Activated naive CD4-positive, alpha-beta T cell treated with anti-CD3 and anti-CD28 coated beads, Interleukin-2, amount 10 ng/mL, durations not matched to agents 7 days and 5 days (primary cell): ENCODE data around the gene PRPS1.
A peak's percentile ranks its signal among the peaks of the same experiment; 100 is the strongest.

Experiments used
- CTCF ChIA-PET: fragments of 350-600 bp; sonication (Branson Sonifier 250); formaldehyde crosslinking; loops from one replicate; lab custom pipeline; 2021; ENCODE audit warnings: antibody characterized with exemption; lab: Charles Lee
- DNase-seq: peaks from one replicate; pipeline ENCODE4 v3.0.0-alpha.2; 2020
- H3K27ac Mint-ChIP-seq: one replicate; pipeline ENCODE4 v1.8.0; 2021; ENCODE audit warnings: mild to moderate bottlenecking, moderate library complexity, mixed read lengths
- H3K27me3 Mint-ChIP-seq: one replicate; pipeline ENCODE4 v1.8.0; 2021; ENCODE audit warnings: mild to moderate bottlenecking, mixed read lengths
- H3K36me3 Mint-ChIP-seq: one replicate; pipeline ENCODE4 v1.8.0; 2021; ENCODE audit warnings: mixed read lengths
- H3K4me1 Mint-ChIP-seq: one replicate; pipeline ENCODE4 v1.8.0; 2021; ENCODE audit warnings: mixed read lengths
- H3K4me3 Mint-ChIP-seq: one replicate; pipeline ENCODE4 v1.8.0; 2021; ENCODE audit warnings: mild to moderate bottlenecking, moderate library complexity, mixed read lengths
- H3K9me3 Mint-ChIP-seq: one replicate; pipeline ENCODE4 v1.8.0; 2021; ENCODE audit warnings: mixed read lengths

The PRPS1 gene

DNA sequence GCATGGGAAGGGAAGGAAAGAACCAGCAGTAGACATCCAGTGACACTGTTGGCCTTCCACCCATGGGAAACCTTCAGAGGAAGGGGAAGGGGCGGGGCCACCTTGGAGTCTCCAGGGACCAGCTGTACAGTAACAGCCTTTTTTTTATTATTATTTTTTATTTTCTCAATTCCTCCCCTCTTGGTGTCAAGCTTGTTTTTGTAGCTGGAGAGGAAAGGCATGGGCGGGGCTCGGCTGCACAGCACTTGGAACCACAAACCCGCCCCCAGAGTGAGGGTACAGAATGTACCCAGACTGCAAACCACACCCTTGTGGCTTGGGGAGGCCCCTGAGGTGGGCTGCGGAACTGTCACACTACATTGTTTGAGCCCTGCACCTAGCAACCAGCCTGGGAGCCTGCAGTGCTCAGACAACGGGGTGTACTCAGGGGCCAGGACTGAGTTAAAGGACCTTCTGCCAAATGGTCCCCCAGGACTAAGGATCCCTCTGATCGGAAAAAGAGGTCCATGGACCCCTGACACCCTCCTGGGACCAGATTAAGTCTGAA, 45.7 kb downstream of the PRPS1 start:
- Mint-ChIP-seq H3K9me3 (no peaks in the 10 kb centered on the region), H3K4me1 (peaks cover 72% of the 10 kb centered on the region), H3K4me3 (peak overlapping the region; percentile 85), H3K36me3 (peaks cover 9% of the 10 kb centered on the region), H3K27me3 (no peaks in the 10 kb centered on the region), H3K27ac (peak overlapping the region; percentile 99)
- CTCF ChIA-PET: interaction anchor here (1.0 to 13.2 kb wide), 10 partner anchors 10 to 103 kb away, joined by 3 to 278 read pairs (median 5); partner anchors contain the start of genes NCBP2L and TSC22D3
- peak; percentile 93 for DNase-seq

DNA sequence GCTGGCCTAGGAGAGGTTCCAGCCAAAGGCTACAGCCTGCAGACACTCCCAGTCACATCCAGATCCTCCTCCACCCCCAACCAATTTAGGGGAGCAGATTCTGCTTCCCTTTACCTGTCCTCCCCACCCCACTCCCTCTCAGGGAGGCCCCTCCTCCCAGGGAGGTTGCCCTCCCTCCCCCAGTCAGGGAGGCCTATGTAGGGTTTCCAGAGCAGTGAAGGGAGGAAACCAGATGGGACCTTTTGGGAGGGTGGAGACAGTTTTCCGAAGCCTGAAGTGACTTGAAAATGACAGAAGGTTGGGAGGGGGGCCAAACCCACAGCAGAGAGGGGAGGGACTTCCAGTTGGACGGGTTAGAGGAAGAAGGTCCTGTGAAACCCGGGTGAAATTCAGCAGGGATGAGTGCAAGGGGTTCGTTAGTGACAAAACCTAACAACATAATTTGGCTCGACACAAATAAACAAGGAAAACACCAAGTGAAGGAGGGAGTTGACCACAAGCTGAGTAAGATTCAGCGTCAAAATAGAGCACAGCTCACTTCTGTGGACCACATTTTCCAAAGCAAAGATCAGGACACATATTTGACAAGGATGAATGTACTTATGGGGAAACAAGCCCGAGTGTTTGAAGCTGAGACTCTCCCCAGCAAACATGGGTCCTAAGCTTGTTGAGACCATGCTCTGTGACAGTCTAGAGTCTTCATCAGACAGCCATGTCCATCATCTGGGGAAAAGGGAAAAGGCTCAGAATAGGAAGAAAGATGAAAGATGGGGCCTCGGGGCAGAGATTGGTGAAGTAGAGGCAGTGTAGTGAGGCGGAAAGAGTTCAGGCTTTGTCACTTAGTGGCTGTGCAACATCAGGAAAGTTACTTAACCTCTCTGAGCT, 46.4 kb downstream of the PRPS1 start:
- H3K9me3 Mint-ChIP-seq: no peaks in the 10 kb centered on the region
- H3K27me3 Mint-ChIP-seq: no peaks in the 10 kb centered on the region
- CTCF ChIA-PET: interaction anchor here (1.4 to 13.2 kb wide), 5 partner anchors 10 to 102 kb away, joined by 3 to 278 read pairs (median 13); partner anchors contain the start of genes NCBP2L and TSC22D3
- H3K4me1 Mint-ChIP-seq: peaks cover 76% of the 10 kb centered on the region
- peak overlapping the region; percentile 85 for H3K4me3 Mint-ChIP-seq
- H3K36me3 Mint-ChIP-seq: peaks cover 6% of the 10 kb centered on the region
- H3K27ac Mint-ChIP-seq: peak overlapping the region; percentile 99
- DNase-seq: peak; percentile 57

- Mint-ChIP-seq H3K4me1 (peaks cover 76% of the 10 kb centered on the region), H3K4me3 (peak overlapping the region; percentile 85), H3K27ac (peak overlapping the region; percentile 99), H3K9me3 (no peaks in the 10 kb centered on the region), H3K36me3 (peaks cover 6% of the 10 kb centered on the region), H3K27me3 (peaks cover 3% of the 10 kb centered on the region)
- no peak for DNase-seq
- CTCF ChIA-PET: interaction anchor here (13.2 kb wide), 1 partner anchor 40 kb away, joined by 278 read pairs; no protein-coding TSS in a partner anchor
Measured at GRCh38 chrX:107675365-107675654, 47.0 kb downstream of the PRPS1 start.

DNA sequence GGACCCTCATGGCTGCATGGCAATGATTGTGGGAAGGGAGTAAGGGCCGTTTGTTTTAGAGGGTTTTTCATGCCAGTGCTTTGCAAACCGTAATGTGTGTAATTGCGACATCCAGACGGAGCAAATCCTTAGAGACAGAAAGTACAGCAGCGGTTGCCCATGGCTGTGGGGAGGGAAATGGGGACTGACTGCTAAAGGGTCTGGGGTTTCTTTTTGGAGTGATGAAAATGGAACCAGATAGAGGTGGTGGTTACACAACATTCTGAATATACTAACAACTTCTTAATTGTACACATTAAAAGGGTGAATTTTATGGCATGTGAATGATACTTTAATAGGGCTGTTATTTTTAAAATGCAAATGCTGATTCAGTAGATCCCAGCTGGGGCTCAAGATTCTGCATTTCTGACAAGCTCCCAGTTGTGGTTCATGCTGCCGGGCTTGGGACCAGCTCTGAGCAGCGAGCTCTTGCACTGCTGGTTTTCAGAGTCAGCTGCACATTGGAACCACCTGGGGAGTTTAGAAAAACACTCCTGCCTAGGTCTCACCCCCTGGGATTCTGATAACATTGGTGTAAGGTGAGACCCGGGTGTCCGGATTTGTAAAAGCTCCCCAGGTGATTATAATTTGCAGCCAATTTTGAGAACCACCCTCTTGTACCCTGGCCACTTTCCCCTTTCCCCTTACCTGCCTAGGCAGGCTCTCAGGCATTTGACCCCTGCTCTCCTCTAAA, 47.7 kb downstream of the PRPS1 start:
- Mint-ChIP-seq H3K27ac (peak overlapping the region; percentile 91), H3K4me3 (peak overlapping the region; percentile 85), H3K9me3 (no peaks in the 10 kb centered on the region), H3K36me3 (peaks cover 6% of the 10 kb centered on the region), H3K4me1 (peaks cover 78% of the 10 kb centered on the region), H3K27me3 (peaks cover 4% of the 10 kb centered on the region)
- peak; percentile 23 for DNase-seq
- CTCF ChIA-PET: interaction anchor here (3.0 to 13.2 kb wide), 2 partner anchors 39 to 100 kb away, joined by 8 to 278 read pairs; partner anchors contain the start of gene TSC22D3

DNA sequence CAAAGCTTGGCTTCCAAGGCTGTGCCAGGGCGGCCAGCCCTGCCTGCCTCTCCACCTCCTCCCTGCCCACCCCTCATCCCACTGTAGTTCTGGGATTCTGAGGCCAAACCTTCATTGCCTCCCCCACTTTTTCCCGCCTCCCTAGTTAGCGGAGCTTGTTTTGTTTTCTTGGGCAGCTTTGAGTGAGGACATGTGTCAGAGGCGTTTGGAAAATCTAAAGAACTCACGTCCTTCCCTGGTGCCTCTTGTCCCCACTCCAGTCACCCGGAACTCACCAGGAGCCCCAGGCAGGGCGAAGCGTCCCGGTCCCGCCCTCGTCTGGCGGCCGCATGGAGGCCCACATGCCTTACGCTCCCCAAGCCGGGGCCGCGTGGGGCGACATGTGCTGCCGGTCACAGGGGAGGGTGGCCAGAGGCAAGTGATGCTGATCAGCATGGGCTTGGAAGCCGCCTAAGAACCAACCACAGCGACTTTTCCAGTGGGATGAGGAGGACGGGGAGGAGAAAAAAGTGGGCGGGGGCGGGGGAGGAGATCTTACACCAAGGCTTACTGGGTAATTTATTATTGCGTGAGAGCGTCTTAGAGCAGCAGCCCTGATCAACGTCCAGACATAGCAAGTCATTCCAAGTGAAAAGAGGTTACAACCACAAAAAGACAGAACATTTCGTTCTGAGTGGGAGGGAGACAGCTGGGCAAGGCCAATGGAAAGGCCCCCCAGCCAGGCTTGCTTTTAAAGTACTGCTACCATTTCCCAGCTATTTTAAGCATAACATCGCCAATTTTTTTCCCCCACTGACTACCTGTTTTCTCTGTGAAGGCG, 48.5 kb downstream of the PRPS1 start:
- peak overlapping the region; percentile 85 for H3K4me3 Mint-ChIP-seq
- peaks cover 6% of the 10 kb centered on the region for H3K36me3 Mint-ChIP-seq
- H3K4me1 Mint-ChIP-seq: peaks cover 75% of the 10 kb centered on the region
- peak overlapping the region; percentile 91 for H3K27ac Mint-ChIP-seq
- no peaks in the 10 kb centered on the region for H3K9me3 Mint-ChIP-seq
- peak; percentile 64 for DNase-seq
- H3K27me3 Mint-ChIP-seq: peaks cover 4% of the 10 kb centered on the region
- CTCF ChIA-PET: interaction anchor here (3.0 to 13.2 kb wide), 2 partner anchors 38 to 99 kb away, joined by 8 to 278 read pairs; partner anchors contain the start of gene TSC22D3

DNA sequence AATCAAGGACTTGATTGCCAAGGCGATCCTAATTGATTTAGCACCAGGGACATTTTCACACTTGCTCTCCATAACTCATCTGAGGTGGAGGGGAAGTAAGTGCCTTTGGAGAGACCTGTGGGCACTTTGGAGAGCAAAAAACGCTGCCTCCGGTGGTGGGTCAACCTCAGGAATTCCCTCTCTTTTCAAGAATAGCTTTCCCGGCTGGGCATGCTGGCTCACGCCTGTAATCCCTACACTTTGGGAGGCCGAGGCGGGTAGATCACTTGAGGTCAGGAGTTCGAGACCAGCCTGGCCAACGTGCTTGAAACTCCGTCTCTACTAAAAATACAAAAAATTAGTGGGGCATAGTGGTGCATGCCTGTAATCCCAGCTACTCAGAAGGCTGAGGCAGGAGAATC, 49.2 kb downstream of the PRPS1 start:
- no peak for DNase-seq
- Mint-ChIP-seq H3K36me3 (peaks cover 6% of the 10 kb centered on the region), H3K4me3 (peak overlapping the region; percentile 85), H3K9me3 (no peaks in the 10 kb centered on the region), H3K27me3 (peaks cover 4% of the 10 kb centered on the region), H3K4me1 (peaks cover 71% of the 10 kb centered on the region), H3K27ac (peak overlapping the region; percentile 91)
- CTCF ChIA-PET: interaction anchor here (3.0 to 13.2 kb wide), 2 partner anchors 38 to 99 kb away, joined by 8 to 278 read pairs; partner anchors contain the start of gene TSC22D3

DNA sequence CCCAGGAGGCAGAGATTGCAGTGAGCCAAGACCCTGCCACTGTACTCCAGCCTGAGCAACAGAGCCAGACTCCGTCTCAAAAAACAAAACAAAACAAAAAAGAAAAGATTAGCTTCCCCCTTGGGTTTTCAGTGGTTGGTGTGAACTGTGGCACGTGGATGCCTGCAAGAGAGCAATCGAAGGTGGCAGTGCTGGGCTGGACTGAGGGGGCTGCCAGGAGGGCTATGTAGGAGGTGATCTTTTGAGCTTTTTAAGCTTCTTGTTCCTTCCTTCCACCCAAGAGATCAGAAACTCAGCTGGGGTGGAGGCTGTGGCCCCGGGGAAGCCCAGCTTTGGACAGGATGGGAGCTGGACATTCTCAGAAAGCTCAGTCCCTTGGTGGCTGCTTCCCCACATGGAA, 49.6 kb downstream of the PRPS1 start:
- Mint-ChIP-seq H3K27me3 (peaks cover 4% of the 10 kb centered on the region), H3K9me3 (no peaks in the 10 kb centered on the region), H3K4me3 (no peak overlapping the region), H3K27ac (peak overlapping the region; percentile 91), H3K4me1 (peaks cover 68% of the 10 kb centered on the region), H3K36me3 (peaks cover 6% of the 10 kb centered on the region)
- DNase-seq: no peak
- CTCF ChIA-PET: interaction anchor here (3.0 to 13.2 kb wide), 2 partner anchors 37 to 98 kb away, joined by 8 to 278 read pairs; partner anchors contain the start of gene TSC22D3

- H3K4me3 Mint-ChIP-seq: no peak overlapping the region
- DNase-seq: peak; percentile 86
- H3K9me3 Mint-ChIP-seq: no peaks in the 10 kb centered on the region
- H3K27ac Mint-ChIP-seq: peak overlapping the region; percentile 87
- H3K4me1 Mint-ChIP-seq: peaks cover 68% of the 10 kb centered on the region
- CTCF ChIA-PET: interaction anchor here (13.2 kb wide), 1 partner anchor 36 kb away, joined by 278 read pairs; no protein-coding TSS in a partner anchor
- peaks cover 4% of the 10 kb centered on the region for H3K27me3 Mint-ChIP-seq
- H3K36me3 Mint-ChIP-seq: peaks cover 6% of the 10 kb centered on the region
Measured at GRCh38 chrX:107678957-107679740, 50.8 kb downstream of the PRPS1 start.

DNA sequence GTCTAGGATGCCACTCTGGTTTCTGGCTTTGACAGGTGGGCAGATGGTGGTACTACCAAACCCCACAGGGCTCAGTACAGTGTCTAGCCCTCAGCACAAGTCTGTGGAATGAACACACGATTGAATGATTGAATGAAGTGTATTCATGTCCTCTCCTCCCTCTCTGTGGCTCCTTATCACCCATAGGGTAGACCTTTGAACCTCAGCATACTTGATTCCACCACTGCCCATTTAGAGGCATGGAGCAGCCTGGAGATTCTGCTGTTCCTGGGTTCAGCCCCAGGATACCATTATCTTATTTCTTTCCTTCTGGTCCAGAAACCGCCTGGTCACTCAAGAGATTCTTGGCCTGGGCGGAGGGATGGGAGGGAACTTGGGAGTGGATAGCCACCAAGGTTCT, 53.9 kb downstream of the PRPS1 start:
- DNase-seq: no peak
- Mint-ChIP-seq H3K36me3 (no peaks in the 10 kb centered on the region), H3K4me1 (peaks cover 59% of the 10 kb centered on the region), H3K27me3 (peaks cover 4% of the 10 kb centered on the region), H3K27ac (no peak overlapping the region), H3K9me3 (no peaks in the 10 kb centered on the region), H3K4me3 (no peak overlapping the region)
- CTCF ChIA-PET: no interaction called here

DNA sequence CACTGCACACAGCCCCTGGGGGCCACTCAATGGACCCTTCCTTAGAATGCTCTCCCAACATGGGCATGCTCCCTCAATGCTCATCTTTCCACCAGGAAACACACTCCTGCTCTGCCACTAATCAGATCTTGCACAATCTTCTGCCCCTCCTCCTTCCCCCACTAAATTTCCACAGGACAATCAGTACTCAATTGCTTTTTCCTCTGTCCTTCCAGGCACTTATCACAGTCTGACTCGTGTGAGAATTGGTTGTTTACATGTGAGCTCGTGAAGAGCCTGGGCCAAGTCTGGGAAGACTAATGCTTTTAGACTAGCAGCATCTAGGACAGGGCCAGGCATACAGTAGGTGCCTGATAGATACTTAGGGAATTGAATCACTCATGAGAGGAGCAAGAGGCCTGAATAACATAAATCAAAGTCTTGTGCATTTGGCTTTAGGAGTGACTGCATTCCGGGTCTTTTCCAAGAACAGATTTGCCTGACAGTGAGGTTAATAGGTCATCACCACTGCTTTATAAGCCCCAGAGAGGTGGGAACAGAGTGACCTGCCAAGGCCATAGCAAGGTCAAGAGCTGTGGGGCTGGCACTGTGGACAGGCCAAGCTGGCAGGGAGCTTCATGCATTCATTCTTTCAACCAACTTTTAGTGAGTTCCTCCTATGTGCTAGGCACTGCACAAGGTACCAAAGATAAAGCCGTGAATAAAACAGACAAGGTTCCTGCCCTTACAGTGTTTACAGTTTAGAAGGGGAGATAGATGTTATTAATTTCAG, 55.0 kb downstream of the PRPS1 start:
- Mint-ChIP-seq H3K27ac (no peak overlapping the region), H3K27me3 (peaks cover 4% of the 10 kb centered on the region), H3K4me1 (peaks cover 51% of the 10 kb centered on the region), H3K9me3 (no peaks in the 10 kb centered on the region), H3K4me3 (no peak overlapping the region), H3K36me3 (no peaks in the 10 kb centered on the region)
- DNase-seq: no peak
- CTCF ChIA-PET: no interaction called here

DNA sequence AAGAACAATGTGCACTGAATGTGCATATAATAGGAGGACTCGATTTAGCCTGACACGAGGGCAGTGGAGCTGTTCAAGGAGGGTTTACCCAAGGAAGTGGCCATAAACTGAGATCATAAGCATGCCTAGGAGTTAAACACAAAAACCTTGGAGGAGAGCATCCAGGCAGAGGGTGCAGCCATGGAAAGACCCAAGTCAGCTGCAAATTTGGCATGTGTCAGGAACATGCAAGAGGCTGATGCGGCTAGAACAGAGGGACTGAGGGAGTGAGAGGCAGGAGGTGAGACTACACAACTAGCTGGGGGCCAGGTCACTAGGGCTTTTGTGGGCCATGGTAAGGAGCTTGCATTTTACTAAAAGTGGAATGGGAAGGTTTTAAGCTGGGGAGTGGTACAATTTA, 55.6 kb downstream of the PRPS1 start:
- DNase-seq: no peak
- Mint-ChIP-seq H3K36me3 (no peaks in the 10 kb centered on the region), H3K27me3 (peaks cover 4% of the 10 kb centered on the region), H3K27ac (peak overlapping the region; percentile 47), H3K4me1 (peaks cover 45% of the 10 kb centered on the region), H3K4me3 (no peak overlapping the region), H3K9me3 (no peaks in the 10 kb centered on the region)
- CTCF ChIA-PET: no interaction called here

- CTCF ChIA-PET: no interaction called here
- Mint-ChIP-seq H3K4me1 (peaks cover 34% of the 10 kb centered on the region), H3K4me3 (no peak overlapping the region), H3K36me3 (no peaks in the 10 kb centered on the region), H3K9me3 (no peaks in the 10 kb centered on the region), H3K27me3 (peaks cover 4% of the 10 kb centered on the region), H3K27ac (no peak overlapping the region)
- peak; percentile 40 for DNase-seq
Measured at GRCh38 chrX:107684956-107685385, 56.7 kb downstream of the PRPS1 start.
